HCT116 (cell line): ENCODE results near the gene STPG1.

Experiments used
- CTCF ChIP-seq, 3 experiments: fragments of 200-600 bp in 1 of 3; sonication (generic) in 1 of 3; IDR thresholded peaks in 2 of 3; conservative IDR thresholded peaks in 1 of 3; 2 replicates each; pipeline ENCODE4 v1.5.1; 2012 to 2017; ENCODE audit warnings: low read depth in 2 of 3, low read length in 2 of 3, antibody characterized with exemption in 1 of 3, borderline replicate concordance in 1 of 3, control low read depth in 1 of 3, mild to moderate bottlenecking in 1 of 3, mixed read lengths in 1 of 3, mixed run types in 1 of 3, moderate library complexity in 1 of 3; ENCODE audit not compliant: insufficient read depth in 1 of 3
- ELF1 ChIP-seq: IDR thresholded peaks from 2 replicates; pipeline ENCODE4 v1.6.1; 2012; ENCODE audit warnings: low read depth, borderline replicate concordance
- EZH2 ChIP-seq: fragments of 200-600 bp; sonication (generic); IDR thresholded peaks from 2 replicates; pipeline ENCODE4 v1.6.1; 2017; ENCODE audit warnings: antibody characterized with exemption, mixed run types
- JUND ChIP-seq: IDR thresholded peaks from 2 replicates; pipeline ENCODE4 v1.6.1; 2012
- MAX ChIP-seq: IDR thresholded peaks from 2 replicates; pipeline ENCODE4 v1.6.1; 2012
- POLR2A ChIP-seq: IDR thresholded peaks from 2 replicates; pipeline ENCODE4 v1.7.0; 2011; ENCODE audit warnings: borderline replicate concordance; ENCODE audit not compliant: insufficient read depth, insufficient read length; ENCODE audit errors: extremely low read depth
- RAD21 ChIP-seq: IDR thresholded peaks from 2 replicates; pipeline ENCODE4 v1.6.1; 2012; ENCODE audit warnings: low read depth, mild to moderate bottlenecking
- REST ChIP-seq: IDR thresholded peaks from 2 replicates; pipeline ENCODE4 v1.6.1; 2012; ENCODE audit warnings: low read depth
- SP1 ChIP-seq: IDR thresholded peaks from 2 replicates; pipeline ENCODE4 v1.6.1; 2012; ENCODE audit warnings: low read depth
- ZBTB33 ChIP-seq: IDR thresholded peaks from 2 replicates; pipeline ENCODE4 v1.6.1; 2011; ENCODE audit warnings: mild to moderate bottlenecking, low read length, moderate library complexity; ENCODE audit not compliant: insufficient replicate concordance; ENCODE audit errors: extremely low read depth
- ZFX ChIP-seq: fragments of 450-650 bp; IDR thresholded peaks from 2 replicates; pipeline ENCODE4 v1.6.1; 2017
- ZNF274 ChIP-seq: fragments of 200-500 bp; sonication (Bioruptor generic); IDR thresholded peaks from 2 replicates; pipeline ENCODE4 v1.6.1; 2014; ENCODE audit warnings: mild to moderate bottlenecking, low read depth, low read length, inconsistent platforms

- TF ChIP-seq EZH2 (no peak), RAD21 (no peak), CTCF (IDR thresholded peaks at IDR 0.05 in 2 of 3, conservative IDR thresholded peaks at IDR 0.05 in 1 of 3; ENCODE audit: borderline replicate concordance in 1 of 3, insufficient read depth in 1 of 3, low read depth in 2 of 3, low read length in 2 of 3) (no peak), POLR2A (no peak), SP1 (0 out of 2 replicates have a peak, but pooled peaks have one; percentile 47), ZBTB33 (no peak), ZFX (no peak), REST (no peak), ZNF274 (no peak), JUND (peak; percentile 56), MAX (peak; percentile 66), ELF1 (no peak)
Measured at GRCh38 chr1:24362982-24363614, 50.5 kb downstream of the STPG1 start.
